ENCODE results near the gene KCNJ5.

Gene KCNJ5

DNA sequence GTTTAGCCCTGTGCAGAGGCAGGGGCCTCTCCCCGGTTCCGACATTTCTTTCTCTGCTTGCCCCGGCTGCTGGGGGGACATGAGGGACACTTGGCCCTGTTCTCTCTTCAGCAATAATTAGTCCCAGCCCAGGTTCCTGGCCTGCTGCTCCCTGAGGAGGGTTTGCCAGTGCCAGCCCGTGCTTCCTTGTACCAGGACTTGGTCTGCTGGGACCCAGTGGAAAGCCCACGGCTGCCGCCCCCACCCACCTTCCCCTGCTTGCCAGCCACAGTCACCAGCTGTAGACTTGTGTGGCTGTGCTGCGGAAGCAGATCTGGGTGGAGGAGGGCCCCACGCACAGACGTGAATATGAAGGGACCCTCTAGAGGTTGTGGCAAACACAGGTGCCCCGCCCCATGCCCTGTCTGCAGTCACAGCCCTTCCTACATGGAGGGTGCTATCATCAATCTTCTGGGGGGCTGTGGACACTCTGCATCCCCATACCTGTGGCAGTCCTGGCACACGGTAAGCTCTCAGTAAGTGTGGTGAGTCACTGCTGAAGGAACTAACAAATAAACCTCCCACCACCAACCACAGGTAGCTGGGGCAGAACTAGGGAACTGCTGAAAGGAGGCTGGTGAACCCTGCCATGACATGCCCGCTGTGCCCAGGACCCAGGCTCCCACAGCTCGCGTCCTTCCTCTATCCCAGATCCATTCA lies 50.6 kb downstream of the KCNJ5 start:
- Mint-ChIP-seq H3K27ac (no peak overlapping the region), H3K27me3 (peaks cover 19% of the 10 kb centered on the region), H3K9me3 (no peaks in the 10 kb centered on the region), H3K4me1 (no peaks in the 10 kb centered on the region), H3K4me3 (no peak overlapping the region), H3K36me3 (no peaks in the 10 kb centered on the region)
- CTCF ChIA-PET, result no interaction called here
- DNase-seq, result no peak

GRCh38 chr11:128942272-128942612 lies 51.1 kb downstream of the KCNJ5 start:
- CTCF ChIA-PET, result no interaction called here
- H3K27ac Mint-ChIP-seq, result no peak overlapping the region
- no peak overlapping the region for H3K4me3 Mint-ChIP-seq
- no peaks in the 10 kb centered on the region for H3K4me1 Mint-ChIP-seq
- peaks cover 19% of the 10 kb centered on the region for H3K27me3 Mint-ChIP-seq
- no peaks in the 10 kb centered on the region for H3K36me3 Mint-ChIP-seq
- H3K9me3 Mint-ChIP-seq, result no peaks in the 10 kb centered on the region
- DNase-seq, result no peak

- H3K9me3 Mint-ChIP-seq, result no peaks in the 10 kb centered on the region
- CTCF ChIA-PET, result no interaction called here
- no peak within 1 kb of the TSS for H3K4me3 Mint-ChIP-seq
- no peak within 1 kb of the TSS for H3K27ac Mint-ChIP-seq
- peaks cover 19% of the 10 kb centered on the region for H3K27me3 Mint-ChIP-seq
- H3K4me1 Mint-ChIP-seq, result no peaks in the 10 kb centered on the region
- DNase-seq, result no peak
- no peaks in the 10 kb centered on the region for H3K36me3 Mint-ChIP-seq
Observed at GRCh38 chr11:128942817-128943427, 51.8 kb downstream of the KCNJ5 start, which contains the start of gene TP53AIP1. TSS of gene TP53AIP1 (minus strand) at chr11:128942871. CDS start at chr11:128937818, 5,053 bp downstream.

DNA sequence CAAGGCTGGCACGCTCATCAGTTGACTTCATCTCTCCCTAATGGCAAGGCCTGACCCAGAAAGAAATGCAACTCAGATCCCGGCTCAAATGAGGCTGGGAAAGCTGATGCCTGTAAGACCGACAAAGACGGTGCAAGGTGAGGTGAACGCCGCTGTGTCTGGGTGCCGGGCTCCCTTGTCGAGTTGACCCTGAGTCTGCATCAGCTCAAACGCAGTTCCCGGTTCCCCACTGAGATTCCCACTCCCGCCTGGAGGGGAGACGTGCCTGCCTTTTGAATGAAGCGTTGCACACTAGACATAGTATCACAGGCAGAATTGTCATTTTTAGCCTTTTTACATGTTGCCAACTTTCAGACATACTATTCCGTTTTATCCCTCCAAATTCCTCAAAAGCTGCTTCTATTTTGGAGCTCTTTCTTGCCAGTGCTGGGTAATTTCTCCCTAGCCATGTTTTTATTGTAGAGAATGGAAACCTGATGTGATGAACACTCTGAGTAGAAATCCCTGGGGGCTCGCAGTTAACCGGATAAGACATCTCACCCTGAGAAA lies 52.3 kb downstream of the KCNJ5 start:
- H3K27me3 Mint-ChIP-seq, result peaks cover 19% of the 10 kb centered on the region
- H3K4me3 Mint-ChIP-seq, result no peak overlapping the region
- H3K36me3 Mint-ChIP-seq, result no peaks in the 10 kb centered on the region
- CTCF ChIA-PET, result interaction anchor here (0.8 to 2.0 kb wide), 2 partner anchors 13 to 58 kb away, joined by 4 to 6 read pairs; no protein-coding TSS in a partner anchor
- H3K27ac Mint-ChIP-seq, result no peak overlapping the region
- H3K9me3 Mint-ChIP-seq, result no peaks in the 10 kb centered on the region
- no peak for DNase-seq
- no peaks in the 10 kb centered on the region for H3K4me1 Mint-ChIP-seq

DNA sequence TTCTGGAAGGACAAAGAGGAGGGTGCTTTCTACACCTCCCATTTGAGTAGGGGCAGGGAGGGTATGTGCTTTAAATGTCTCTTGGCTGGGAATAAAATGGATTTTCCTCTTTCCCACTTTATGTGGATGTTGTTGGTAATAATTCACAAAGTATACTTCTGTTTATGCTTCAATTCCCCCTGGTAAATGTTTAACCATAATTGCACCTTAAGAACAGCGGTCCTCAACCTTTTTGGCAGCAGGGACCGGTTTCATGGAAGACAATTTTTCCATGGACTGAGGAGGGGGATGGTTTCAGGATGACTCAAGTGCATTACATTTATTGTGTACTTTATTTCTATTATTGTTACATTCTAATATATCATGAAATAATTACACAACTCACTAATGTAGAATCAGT lies 55.5 kb downstream of the KCNJ5 start:
- Mint-ChIP-seq H3K4me1 (no peaks in the 10 kb centered on the region), H3K36me3 (no peaks in the 10 kb centered on the region), H3K27ac (no peak overlapping the region), H3K9me3 (no peaks in the 10 kb centered on the region), H3K4me3 (no peak overlapping the region), H3K27me3 (peaks cover 19% of the 10 kb centered on the region)
- DNase-seq, result no peak
- CTCF ChIA-PET, result interaction anchor here (3.5 to 4.1 kb wide), 2 partner anchors 11 to 61 kb away, joined by 27 to 29 read pairs; no protein-coding TSS in a partner anchor

DNA sequence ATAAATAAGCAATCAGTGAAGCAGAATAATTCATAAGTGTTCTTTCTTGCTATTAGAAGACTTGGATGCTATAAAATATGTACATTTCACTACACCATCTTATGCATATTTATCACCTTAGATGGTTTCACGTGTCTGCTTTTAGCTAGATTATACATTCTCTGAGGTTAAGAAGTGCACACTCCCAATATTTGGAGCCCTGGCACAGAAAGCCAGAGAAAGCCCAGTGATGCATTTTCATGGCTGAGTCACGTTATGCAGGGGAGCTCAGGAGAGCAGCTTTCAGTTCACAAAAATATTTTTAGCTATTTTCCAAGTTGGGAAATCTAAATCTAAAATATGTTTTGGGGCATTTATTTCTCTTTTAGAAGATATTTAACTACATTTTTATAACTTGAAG lies 56.6 kb downstream of the KCNJ5 start:
- Mint-ChIP-seq H3K9me3 (no peaks in the 10 kb centered on the region), H3K36me3 (no peaks in the 10 kb centered on the region), H3K4me1 (no peaks in the 10 kb centered on the region), H3K4me3 (no peak overlapping the region), H3K27ac (no peak overlapping the region), H3K27me3 (peaks cover 19% of the 10 kb centered on the region)
- DNase-seq, result no peak
- CTCF ChIA-PET, result interaction anchor here (1.4 to 4.1 kb wide), 3 partner anchors 10 to 776 kb away, joined by 3 to 29 read pairs (median 27); no protein-coding TSS in a partner anchor

DNA sequence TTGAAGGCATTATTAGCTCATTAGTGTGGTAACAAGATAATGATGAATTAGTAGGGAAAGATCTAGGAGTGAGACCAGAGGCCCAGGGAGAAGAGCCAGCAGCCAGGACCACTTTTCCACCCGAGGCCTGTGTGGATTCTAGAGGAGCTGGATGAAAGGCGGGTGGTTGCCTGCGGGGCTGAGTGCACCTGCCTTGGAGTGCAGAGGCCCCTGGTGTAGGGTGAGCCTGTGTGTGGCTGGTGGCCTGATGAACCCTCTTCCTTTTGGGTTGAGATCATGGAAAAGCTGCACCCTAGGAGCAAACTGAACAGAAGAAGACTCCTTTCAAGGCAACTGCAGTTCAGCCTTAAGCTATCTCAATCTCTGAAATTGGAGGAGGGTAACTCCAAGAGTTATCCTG lies 57.4 kb downstream of the KCNJ5 start:
- H3K4me1 Mint-ChIP-seq, result no peaks in the 10 kb centered on the region
- no peaks in the 10 kb centered on the region for H3K36me3 Mint-ChIP-seq
- no peak overlapping the region for H3K27ac Mint-ChIP-seq
- no peaks in the 10 kb centered on the region for H3K9me3 Mint-ChIP-seq
- CTCF ChIA-PET, result interaction anchor here (1.0 to 4.1 kb wide), 6 partner anchors 9 to 777 kb away, joined by 3 to 29 read pairs (median 4); no protein-coding TSS in a partner anchor
- no peak for DNase-seq
- H3K4me3 Mint-ChIP-seq, result no peak overlapping the region
- H3K27me3 Mint-ChIP-seq, result peaks cover 15% of the 10 kb centered on the region

GRCh38 chr11:128949791-128950454 lies 58.8 kb downstream of the KCNJ5 start:
- Mint-ChIP-seq H3K9me3 (no peaks in the 10 kb centered on the region), H3K36me3 (no peaks in the 10 kb centered on the region), H3K27ac (no peak overlapping the region), H3K4me3 (no peak overlapping the region), H3K4me1 (no peaks in the 10 kb centered on the region), H3K27me3 (peaks cover 15% of the 10 kb centered on the region)
- CTCF ChIA-PET, result interaction anchor here (0.7 to 4.1 kb wide), 4 partner anchors 8 to 65 kb away, joined by 3 to 29 read pairs (median 16); no protein-coding TSS in a partner anchor
- DNase-seq, result no peak

GRCh38 chr11:128953151-128953550 lies 62.0 kb downstream of the KCNJ5 start:
- Mint-ChIP-seq H3K9me3 (no peaks in the 10 kb centered on the region), H3K36me3 (no peaks in the 10 kb centered on the region), H3K27ac (no peak overlapping the region), H3K4me3 (no peak overlapping the region), H3K27me3 (peaks cover 22% of the 10 kb centered on the region), H3K4me1 (no peaks in the 10 kb centered on the region)
- CTCF ChIA-PET, result interaction anchor here (1.0 kb wide), 1 partner anchor 63 kb away, joined by 3 read pairs; no protein-coding TSS in a partner anchor
- no peak for DNase-seq

GRCh38 chr11:128955636-128956035 lies 64.5 kb downstream of the KCNJ5 start:
- Mint-ChIP-seq H3K27me3 (peaks cover 14% of the 10 kb centered on the region), H3K4me1 (no peaks in the 10 kb centered on the region), H3K9me3 (no peaks in the 10 kb centered on the region), H3K27ac (no peak overlapping the region), H3K4me3 (no peak overlapping the region), H3K36me3 (no peaks in the 10 kb centered on the region)
- DNase-seq, result no peak
- CTCF ChIA-PET, result interaction anchor here (0.7 to 12.9 kb wide), 14 partner anchors 8 to 916 kb away, joined by 3 to 219 read pairs (median 5); no protein-coding TSS in a partner anchor

DNA sequence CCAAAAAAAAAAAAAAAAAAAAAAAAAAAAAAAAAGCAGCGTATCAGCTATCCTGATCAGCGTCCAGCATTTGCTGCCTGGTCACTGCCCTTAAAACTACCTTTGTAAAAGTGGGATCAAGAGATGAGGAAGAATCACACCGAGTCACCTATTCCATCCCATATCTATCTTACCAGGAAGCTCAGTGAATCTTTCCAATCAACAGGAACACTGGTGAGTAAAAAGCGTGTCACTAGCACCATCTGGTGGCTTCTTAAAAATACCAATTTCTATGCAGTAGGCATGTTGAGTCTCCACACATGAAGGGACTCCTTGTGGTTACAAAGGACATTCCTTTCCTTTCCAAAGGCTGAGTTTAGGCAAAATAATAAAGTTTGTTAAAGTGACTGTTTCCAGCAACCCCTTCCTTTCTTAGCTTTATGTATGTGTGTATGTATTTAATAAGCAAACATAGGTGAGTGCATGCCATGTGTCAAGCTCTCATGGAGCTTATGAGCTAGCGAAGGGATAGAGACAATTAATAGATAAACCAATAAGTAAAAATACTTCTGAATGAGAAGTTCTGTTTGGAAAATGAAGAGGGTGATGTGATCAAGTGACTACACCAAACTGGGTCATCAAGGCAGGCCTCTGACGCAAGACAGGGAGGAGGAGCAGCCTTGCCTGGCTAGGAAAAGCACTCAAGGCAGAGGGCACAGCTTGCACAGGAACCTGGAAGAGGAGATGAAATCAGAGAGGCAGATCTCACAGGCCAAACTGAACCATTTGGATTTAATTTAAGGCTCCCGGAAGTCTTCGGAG lies 65.4 kb downstream of the KCNJ5 start:
- Mint-ChIP-seq H3K36me3 (no peaks in the 10 kb centered on the region), H3K4me1 (no peaks in the 10 kb centered on the region), H3K4me3 (no peak overlapping the region), H3K9me3 (no peaks in the 10 kb centered on the region), H3K27me3 (peaks cover 14% of the 10 kb centered on the region), H3K27ac (no peak overlapping the region)
- DNase-seq, result no peak
- CTCF ChIA-PET, result interaction anchor here (0.6 to 12.9 kb wide), 24 partner anchors 9 to 917 kb away, joined by 3 to 219 read pairs (median 4); no protein-coding TSS in a partner anchor

DNA sequence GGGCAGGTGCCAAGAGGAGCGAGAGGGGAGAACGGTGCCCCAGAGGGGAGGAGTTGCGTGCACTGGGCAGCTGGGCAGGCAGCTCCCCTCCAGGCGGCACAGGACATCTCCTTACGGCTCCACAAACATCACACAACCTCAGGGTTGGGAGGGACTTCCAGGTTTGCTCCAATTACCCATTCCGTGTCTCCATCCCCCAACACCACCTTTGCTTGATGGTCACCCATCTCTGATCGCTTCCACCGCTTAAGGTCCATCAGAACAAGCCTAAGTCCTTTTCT lies 66.0 kb downstream of the KCNJ5 start:
- CTCF ChIA-PET, result interaction anchor here (0.6 to 12.9 kb wide), 18 partner anchors 9 to 918 kb away, joined by 3 to 219 read pairs (median 4); no protein-coding TSS in a partner anchor
- no peak for DNase-seq
- no peaks in the 10 kb centered on the region for H3K36me3 Mint-ChIP-seq
- H3K27me3 Mint-ChIP-seq, result peaks cover 14% of the 10 kb centered on the region
- H3K27ac Mint-ChIP-seq, result no peak overlapping the region
- H3K4me1 Mint-ChIP-seq, result no peaks in the 10 kb centered on the region
- H3K4me3 Mint-ChIP-seq, result no peak overlapping the region
- H3K9me3 Mint-ChIP-seq, result no peaks in the 10 kb centered on the region

DNA sequence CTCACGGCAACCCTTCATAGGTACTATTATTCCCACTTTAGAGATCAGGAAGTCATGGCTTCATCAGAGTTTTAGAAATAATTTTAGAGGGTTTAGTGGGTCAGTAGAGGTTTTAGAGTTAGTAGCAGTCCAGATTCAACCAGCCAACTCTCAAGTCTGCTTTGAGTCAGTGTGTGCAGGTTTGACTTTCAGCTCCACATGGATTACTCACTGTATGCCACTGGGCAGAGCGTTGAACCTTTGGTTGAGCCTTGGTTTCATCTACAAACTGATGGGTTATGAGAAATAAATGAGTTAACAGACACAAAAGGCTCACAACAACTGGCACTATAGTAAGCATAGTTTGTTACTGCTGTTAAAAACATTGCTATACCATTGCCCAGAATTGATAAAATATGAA lies 70.5 kb downstream of the KCNJ5 start:
- H3K36me3 Mint-ChIP-seq, result peaks cover 2% of the 10 kb centered on the region
- peaks cover 8% of the 10 kb centered on the region for H3K27me3 Mint-ChIP-seq
- H3K4me3 Mint-ChIP-seq, result no peak overlapping the region
- CTCF ChIA-PET, result interaction anchor here (0.8 to 12.9 kb wide), 4 partner anchors 13 to 80 kb away, joined by 3 to 219 read pairs (median 4); no protein-coding TSS in a partner anchor
- H3K27ac Mint-ChIP-seq, result no peak overlapping the region
- DNase-seq, result no peak
- H3K4me1 Mint-ChIP-seq, result peaks cover 37% of the 10 kb centered on the region
- H3K9me3 Mint-ChIP-seq, result no peaks in the 10 kb centered on the region

All from activated naive CD4-positive, alpha-beta T cell treated with anti-CD3 and anti-CD28 coated beads, Interleukin-2, amount 10 ng/mL, durations not matched to agents 7 days and 5 days (primary cell).